ENCODE results near the gene PRIMPOL.

PRIMPOL gene

GRCh38 chr4:184669251-184669650 lies 19.7 kb downstream of the PRIMPOL start:
- TF ChIP-seq, protein P1, sequence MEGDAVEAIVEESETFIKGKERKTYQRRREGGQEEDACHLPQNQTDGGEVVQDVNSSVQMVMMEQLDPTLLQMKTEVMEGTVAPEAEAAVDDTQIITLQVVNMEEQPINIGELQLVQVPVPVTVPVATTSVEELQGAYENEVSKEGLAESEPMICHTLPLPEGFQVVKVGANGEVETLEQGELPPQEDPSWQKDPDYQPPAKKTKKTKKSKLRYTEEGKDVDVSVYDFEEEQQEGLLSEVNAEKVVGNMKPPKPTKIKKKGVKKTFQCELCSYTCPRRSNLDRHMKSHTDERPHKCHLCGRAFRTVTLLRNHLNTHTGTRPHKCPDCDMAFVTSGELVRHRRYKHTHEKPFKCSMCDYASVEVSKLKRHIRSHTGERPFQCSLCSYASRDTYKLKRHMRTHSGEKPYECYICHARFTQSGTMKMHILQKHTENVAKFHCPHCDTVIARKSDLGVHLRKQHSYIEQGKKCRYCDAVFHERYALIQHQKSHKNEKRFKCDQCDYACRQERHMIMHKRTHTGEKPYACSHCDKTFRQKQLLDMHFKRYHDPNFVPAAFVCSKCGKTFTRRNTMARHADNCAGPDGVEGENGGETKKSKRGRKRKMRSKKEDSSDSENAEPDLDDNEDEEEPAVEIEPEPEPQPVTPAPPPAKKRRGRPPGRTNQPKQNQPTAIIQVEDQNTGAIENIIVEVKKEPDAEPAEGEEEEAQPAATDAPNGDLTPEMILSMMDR (IDR thresholded peaks at IDR 0.05; ENCODE audit: low read depth, low read length, missing control alignments), result no peak
- no peak overlapping the region for H3K4me3 ChIP-seq (ENCODE audit: low read depth, low read length)
- in situ Hi-C loops (cut with HindIII; ENCODE audit: low sequenced_read_pairs), result no loop called here
- no peak for DNase-seq (ENCODE audit: low read depth)

GRCh38 chr4:184671101-184671500 lies 21.6 kb downstream of the PRIMPOL start:
- no peak overlapping the region for H3K4me3 ChIP-seq (ENCODE audit: low read depth, low read length)
- DNase-seq (ENCODE audit: low read depth), result no peak
- in situ Hi-C loops (cut with HindIII; ENCODE audit: low sequenced_read_pairs), result no loop called here
- TF ChIP-seq, protein P1 (IDR thresholded peaks at IDR 0.05; ENCODE audit: low read depth, low read length, missing control alignments), result no peak

GRCh38 chr4:184672741-184673140 lies 23.2 kb downstream of the PRIMPOL start:
- no peak for DNase-seq (ENCODE audit: low read depth)
- TF ChIP-seq, protein P1 (IDR thresholded peaks at IDR 0.05; ENCODE audit: low read depth, low read length, missing control alignments), result no peak
- H3K4me3 ChIP-seq (ENCODE audit: low read depth, low read length), result no peak overlapping the region
- in situ Hi-C loops (cut with HindIII; ENCODE audit: low sequenced_read_pairs), result no loop called here

GRCh38 chr4:184674011-184674410 lies 24.5 kb downstream of the PRIMPOL start:
- no peak for DNase-seq (ENCODE audit: low read depth)
- H3K4me3 ChIP-seq (ENCODE audit: low read depth, low read length), result no peak overlapping the region
- TF ChIP-seq, protein P1 (IDR thresholded peaks at IDR 0.05; ENCODE audit: low read depth, low read length, missing control alignments), result no peak

GRCh38 chr4:184675018-184675417 lies 25.5 kb downstream of the PRIMPOL start:
- DNase-seq (ENCODE audit: low read depth), result no peak
- in situ Hi-C loops (cut with HindIII; ENCODE audit: low sequenced_read_pairs), result no loop called here
- no peak overlapping the region for H3K4me3 ChIP-seq (ENCODE audit: low read depth, low read length)
- TF ChIP-seq, protein P1 (IDR thresholded peaks at IDR 0.05; ENCODE audit: low read depth, low read length, missing control alignments), result no peak

More at GRCh38 chr4:184674011-184674410, 24.5 kb downstream of the PRIMPOL start:
- in situ Hi-C loops (cut with HindIII; ENCODE audit: low sequenced_read_pairs), result no loop called here

GRCh38 chr4:184675821-184676492 lies 26.4 kb downstream of the PRIMPOL start:
- in situ Hi-C loops (cut with HindIII; ENCODE audit: low sequenced_read_pairs), result no loop called here
- H3K4me3 ChIP-seq (ENCODE audit: low read depth, low read length), result no peak overlapping the region
- DNase-seq (ENCODE audit: low read depth), result no peak
- TF ChIP-seq, protein P1 (IDR thresholded peaks at IDR 0.05; ENCODE audit: low read depth, low read length, missing control alignments), result no peak

Data from astrocyte of the cerebellum (primary cell).